LNCaP clone FGC (cell line): ENCODE measurements around the gene EPHB2.

Source experiments
- DNase-seq: peaks from one replicate; pipeline ENCODE4 v3.0.0-alpha.2; 2011; ENCODE audit warnings: low read depth
- H3K4me3 ChIP-seq: 2 replicates; pipeline ENCODE4 v1.5.1; 2011; ENCODE audit warnings: mild to moderate bottlenecking, low read depth, low read length, control low read depth
- CTCF ChIP-seq: IDR thresholded peaks from 2 replicates; pipeline ENCODE4 v1.5.1; 2012; ENCODE audit warnings: mild to moderate bottlenecking; ENCODE audit not compliant: control insufficient read depth, insufficient read depth; ENCODE audit errors: extremely low read depth

The EPHB2 gene

DNA sequence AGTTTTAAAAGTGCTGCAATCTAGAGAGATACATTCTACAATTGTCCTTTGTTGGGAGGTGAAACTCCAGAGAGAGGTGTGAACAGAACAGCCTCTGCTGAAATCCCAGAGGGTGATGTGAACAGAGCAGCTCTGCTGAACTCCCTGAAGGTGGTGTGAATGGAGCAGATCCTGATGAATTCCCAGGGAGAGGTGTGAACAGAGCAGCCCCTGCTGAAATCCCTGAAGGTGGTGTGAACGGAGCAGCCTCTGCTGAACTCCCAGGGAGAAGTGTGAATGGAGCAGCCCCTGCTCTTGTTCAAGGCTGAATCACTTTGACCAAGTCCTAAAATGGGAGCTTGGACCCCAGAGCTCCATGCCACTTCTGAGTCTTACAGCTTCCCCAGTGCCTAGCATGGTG, 167.3 kb downstream of the EPHB2 start:
- TF ChIP-seq CTCF, result no peak
- no peak overlapping the region for H3K4me3 ChIP-seq
- no peak for DNase-seq

GRCh38 chr1:22878626-22879025, 168.0 kb downstream of the EPHB2 start:
- TF ChIP-seq CTCF, result no peak
- H3K4me3 ChIP-seq, result no peak overlapping the region
- DNase-seq, result no peak

GRCh38 chr1:22879445-22879844, 168.8 kb downstream of the EPHB2 start:
- H3K4me3 ChIP-seq, result no peak overlapping the region
- TF ChIP-seq CTCF, result no peak
- no peak for DNase-seq

DNA sequence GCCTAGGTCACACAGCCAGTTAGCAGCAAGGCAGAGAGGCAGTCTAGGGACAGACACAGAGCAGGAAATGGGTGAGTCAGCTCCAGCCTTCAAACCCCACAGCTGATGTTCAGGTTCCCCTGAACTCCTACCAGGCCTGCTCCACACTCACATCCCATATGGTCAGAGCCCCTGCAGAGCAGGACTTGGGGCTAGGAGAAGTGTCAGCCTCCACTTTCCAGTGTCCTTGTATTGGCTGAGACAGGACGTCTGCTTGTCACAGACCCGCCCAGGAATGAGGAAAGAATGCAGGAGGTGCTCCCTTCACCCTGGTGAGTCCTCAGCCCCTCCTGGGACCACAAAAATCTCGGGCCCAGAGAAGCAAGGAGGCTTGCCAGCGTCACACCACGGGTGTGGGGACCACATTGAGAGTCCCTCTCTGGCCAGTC, 169.5 kb downstream of the EPHB2 start:
- H3K4me3 ChIP-seq, result no peak overlapping the region
- TF ChIP-seq CTCF, result no peak
- DNase-seq, result no peak

DNA sequence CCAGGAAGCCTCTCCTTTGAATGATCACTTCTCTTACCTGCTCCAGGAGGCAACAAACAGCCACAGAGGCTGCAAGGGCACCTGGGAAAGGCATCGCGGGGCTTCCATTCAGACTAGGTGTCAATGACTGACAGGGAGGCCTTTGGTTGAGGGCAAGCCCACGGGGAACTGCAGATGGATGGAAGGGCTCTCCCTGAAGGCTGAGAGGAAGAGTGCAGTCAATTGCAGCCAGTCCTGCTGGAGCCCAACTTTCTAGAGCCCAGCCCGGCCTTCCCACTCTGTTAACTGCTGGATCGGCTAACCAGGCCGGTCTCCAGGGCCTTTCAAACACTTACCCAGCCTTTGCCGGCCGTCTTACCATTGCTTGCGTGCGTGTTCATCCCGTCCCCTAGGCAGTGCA, 172.8 kb downstream of the EPHB2 start:
- no peak for DNase-seq

DNA sequence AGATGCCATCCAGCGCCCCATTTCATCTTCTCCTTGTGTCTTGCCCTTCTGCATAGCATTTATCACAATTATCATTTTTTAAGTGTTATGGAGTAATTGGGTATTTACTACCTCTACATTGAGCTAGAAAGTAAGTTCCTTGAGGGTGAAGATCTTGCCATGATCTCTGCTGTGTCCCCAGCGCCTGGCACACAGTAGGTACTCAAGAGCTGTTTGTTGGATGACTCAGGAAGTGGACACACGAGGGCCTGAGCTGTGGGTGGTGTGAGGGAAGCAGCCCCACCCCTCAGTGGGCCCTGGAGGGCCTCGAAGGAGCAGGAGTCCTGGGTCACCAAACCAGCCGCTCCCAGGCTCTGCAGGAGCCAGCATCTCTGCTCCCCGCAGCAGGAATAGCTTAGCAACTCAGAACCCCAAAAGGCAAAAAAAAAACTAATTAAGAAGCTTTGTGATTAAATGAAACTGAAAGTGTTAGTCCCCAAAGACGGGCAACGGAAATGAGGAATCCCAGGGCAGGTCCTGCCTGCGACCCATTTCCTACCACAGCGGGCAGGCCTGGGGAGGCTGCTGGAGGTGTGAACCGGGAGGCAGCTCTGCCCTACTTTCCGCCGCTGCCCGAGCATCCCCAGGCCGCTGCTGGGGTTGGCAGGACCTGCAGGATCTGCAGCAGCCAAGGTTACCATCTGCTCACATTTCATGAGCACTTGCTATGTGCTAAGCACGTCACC, 174.3 kb downstream of the EPHB2 start:
- DNase-seq, result no peak
- no peak for TF ChIP-seq CTCF
- H3K4me3 ChIP-seq, result no peak overlapping the region

More for the DNA sequence above, 172.8 kb downstream of the EPHB2 start:
- H3K4me3 ChIP-seq, result no peak overlapping the region
- no peak for TF ChIP-seq CTCF

DNA sequence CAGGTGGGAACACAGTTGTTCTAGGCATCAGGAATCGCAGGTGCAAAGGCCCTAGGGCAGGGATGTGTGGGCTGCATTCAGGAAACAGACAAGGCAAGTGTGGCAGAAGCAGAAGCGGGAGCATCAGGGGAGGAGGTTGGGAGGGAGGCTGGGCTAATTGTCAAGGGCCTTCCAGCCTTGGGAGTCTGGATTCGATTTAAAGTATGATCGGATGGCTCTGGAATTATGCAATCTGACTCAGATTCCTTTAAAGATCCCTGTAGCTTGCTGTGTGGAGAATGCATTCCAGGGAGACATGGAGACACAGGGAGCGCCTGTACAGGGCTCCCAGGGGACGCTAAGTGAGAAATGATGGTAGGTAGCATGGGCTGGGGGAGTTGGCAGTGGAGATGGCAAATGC, 175.6 kb downstream of the EPHB2 start:
- no peak for DNase-seq
- H3K4me3 ChIP-seq, result no peak overlapping the region
- no peak for TF ChIP-seq CTCF
